Left lung (tissue), 10 donors: ENCODE measurements around the gene EML4. TPM values are rescaled to one million over a fixed set of nuclear protein-coding genes. Genes with fewer than 3 reads are reported as not detected.

ENCODE experiments used
- ATAC-seq: fragments of 200-7000 bp; cut with Tn5 transposase; one replicate; pipeline ENCODE4 v1.9.1; 2020; ENCODE audit warnings: moderate library complexity
- DNase-seq, 4 donors: peaks; one replicate each; pipeline ENCODE4 v3.0.0-alpha.2; 2013 to 2020
- H3K27ac ChIP-seq, 2 donors: fragments of 200-600 bp; sonication (generic) in 1 of 2; one replicate each; pipeline versions ENCODE4 v1.5.0 to v1.8.0; 2020 to 2021
- H3K27me3 ChIP-seq, 2 donors: fragments of 200-600 bp; sonication (generic) in 1 of 2; one replicate each; pipeline versions ENCODE4 v1.5.0 to v1.8.0; 2020 to 2021
- H3K36me3 ChIP-seq, 2 donors: fragments of 200-600 bp; sonication (generic) in 1 of 2; one replicate each; pipeline versions ENCODE4 v1.5.0 to v1.8.0; 2020 to 2021
- H3K4me1 ChIP-seq, 2 donors: fragments of 200-600 bp; one replicate each; pipeline ENCODE4 v1.8.0; 2021
- H3K4me3 ChIP-seq, 2 donors: fragments of 200-600 bp; sonication (generic) in 1 of 2; one replicate each; pipeline versions ENCODE4 v1.5.0 to v1.8.0; 2020 to 2021; ENCODE audit warnings: mild to moderate bottlenecking in 1 of 2
- H3K9me3 ChIP-seq, 2 donors: fragments of 200-600 bp; sonication (generic) in 1 of 2; one replicate each; pipeline versions ENCODE4 v1.5.0 to v1.8.0; 2020 to 2021
- intact Hi-C, 2 donors: fragments of 100-400 bp; cut with DNase I; formaldehyde crosslinking; loops; one replicate each; pipeline versions ENCODE4 v1.11.2 to v1.14.2; 2022
- polyA plus RNA-seq, 6 donors: library from polyadenylated mRNA; unstranded; fragments of 120-200 nt; gene quantifications; one replicate each; pipeline ENCODE4 v1.2.1, GENCODE V29; 2013; ENCODE audit not compliant: insufficient read length in 6 of 6
- total RNA-seq, 2 donors: library from RNA; stranded (reverse); fragmentation: NEBNext Ultra II Directional; extraction: Animal tissue kit (Norgen Biotek cat#: 25700); gene quantifications; one replicate each; pipeline ENCODE4 v1.2.1, GENCODE V29; 2021
- TF ChIP-seq, protein P1 (sequence below), 2 donors: fragments of 200-600 bp; sonication (generic) in 1 of 2; IDR thresholded peaks; one replicate each; pipeline versions ENCODE4 v1.5.0 to v1.8.0; 2021; ENCODE audit warnings: antibody characterized with exemption in 2 of 2
- donor health status: DM: no; HTN: yes; CAD: no.
- donor health status: DM: no; HTN: no; CAD: no.

The EML4 gene
- total and polyA plus RNA-seq, 8 donors = 77.5 to 110 (median 89.5) TPM

GRCh38 chr2:42135381-42136312 lies 33.5 kb upstream of the EML4 start:
- H3K4me3 ChIP-seq = no peak overlapping the region
- no peaks in the 10 kb centered on the region for H3K27me3 ChIP-seq
- no peaks in the 10 kb centered on the region for H3K36me3 ChIP-seq
- H3K9me3 ChIP-seq = no peaks in the 10 kb centered on the region
- peaks cover 21 to 61% of the 10 kb centered on the region in 2 donors for H3K4me1 ChIP-seq
- intact Hi-C loops = no loop called here
- ATAC-seq (no peak), DNase-seq (no peak)
- TF ChIP-seq, protein P1, sequence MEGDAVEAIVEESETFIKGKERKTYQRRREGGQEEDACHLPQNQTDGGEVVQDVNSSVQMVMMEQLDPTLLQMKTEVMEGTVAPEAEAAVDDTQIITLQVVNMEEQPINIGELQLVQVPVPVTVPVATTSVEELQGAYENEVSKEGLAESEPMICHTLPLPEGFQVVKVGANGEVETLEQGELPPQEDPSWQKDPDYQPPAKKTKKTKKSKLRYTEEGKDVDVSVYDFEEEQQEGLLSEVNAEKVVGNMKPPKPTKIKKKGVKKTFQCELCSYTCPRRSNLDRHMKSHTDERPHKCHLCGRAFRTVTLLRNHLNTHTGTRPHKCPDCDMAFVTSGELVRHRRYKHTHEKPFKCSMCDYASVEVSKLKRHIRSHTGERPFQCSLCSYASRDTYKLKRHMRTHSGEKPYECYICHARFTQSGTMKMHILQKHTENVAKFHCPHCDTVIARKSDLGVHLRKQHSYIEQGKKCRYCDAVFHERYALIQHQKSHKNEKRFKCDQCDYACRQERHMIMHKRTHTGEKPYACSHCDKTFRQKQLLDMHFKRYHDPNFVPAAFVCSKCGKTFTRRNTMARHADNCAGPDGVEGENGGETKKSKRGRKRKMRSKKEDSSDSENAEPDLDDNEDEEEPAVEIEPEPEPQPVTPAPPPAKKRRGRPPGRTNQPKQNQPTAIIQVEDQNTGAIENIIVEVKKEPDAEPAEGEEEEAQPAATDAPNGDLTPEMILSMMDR (IDR thresholded peaks at IDR 0.05) = no peak
- peak overlapping the region; percentile 3 to 24 for H3K27ac ChIP-seq

DNA sequence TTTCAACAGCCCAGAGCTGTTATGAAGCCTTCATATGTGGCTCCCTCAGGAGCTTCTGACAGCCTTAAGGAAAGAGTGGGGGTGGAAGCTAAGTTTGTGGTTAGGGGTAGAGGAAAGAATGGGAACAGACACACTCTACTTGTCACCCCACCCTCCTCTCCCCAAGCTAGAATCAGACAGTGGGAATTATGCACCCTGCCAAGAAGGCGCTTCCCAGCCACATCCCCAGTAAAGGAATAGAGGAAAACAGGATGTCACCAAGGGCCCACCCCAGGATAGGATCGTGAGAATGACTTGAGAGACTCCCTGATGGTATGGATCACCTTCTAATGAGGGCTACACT lies 32.4 kb upstream of the EML4 start:
- TF ChIP-seq, protein P1 (IDR thresholded peaks at IDR 0.05) = no peak
- intact Hi-C loops = no loop called here
- no peak for ATAC-seq
- Histone ChIP-seq H3K27ac (peak overlapping the region in 1 of 2 donors; percentile 2), H3K9me3 (no peaks in the 10 kb centered on the region), H3K36me3 (no peaks in the 10 kb centered on the region), H3K4me3 (no peak overlapping the region), H3K27me3 (no peaks in the 10 kb centered on the region), H3K4me1 (peaks cover 32 to 66% of the 10 kb centered on the region in 2 donors)
- no peak for DNase-seq

GRCh38 chr2:42137125-42137841 lies 31.9 kb upstream of the EML4 start:
- H3K27ac ChIP-seq = no peak overlapping the region
- intact Hi-C loops = no loop called here
- no peaks in the 10 kb centered on the region for H3K9me3 ChIP-seq

GRCh38 chr2:42138163-42139015 lies 30.8 kb upstream of the EML4 start:
- DNase-seq = peak in 1 of 4 donors; percentile 58
- ATAC-seq = peak; percentile 13
- H3K36me3 ChIP-seq = no peaks in the 10 kb centered on the region
- intact Hi-C loops = no loop called here
- H3K27ac ChIP-seq = peak overlapping the region in 1 of 2 donors; percentile 51
- H3K9me3 ChIP-seq = no peaks in the 10 kb centered on the region
- H3K27me3 ChIP-seq = no peaks in the 10 kb centered on the region
- peaks cover 30 to 66% of the 10 kb centered on the region in 2 donors for H3K4me1 ChIP-seq
- H3K4me3 ChIP-seq = no peak overlapping the region
- TF ChIP-seq, protein P1 (IDR thresholded peaks at IDR 0.05) = no peak

More at GRCh38 chr2:42137125-42137841, 31.9 kb upstream of the EML4 start:
- Histone ChIP-seq H3K27me3 (no peaks in the 10 kb centered on the region), H3K4me1 (peaks cover 35 to 66% of the 10 kb centered on the region in 2 donors), H3K4me3 (no peak overlapping the region), H3K36me3 (no peaks in the 10 kb centered on the region)
- TF ChIP-seq, protein P1 (IDR thresholded peaks at IDR 0.05) = no peak
- ATAC-seq = no peak
- DNase-seq = no peak
